ENCODE measurements around the gene VPS26C. TPM values are rescaled to one million over a fixed set of nuclear protein-coding genes. Genes with fewer than 3 reads are reported as not detected.
A peak's percentile ranks its signal among the peaks of the same experiment; 100 is the strongest.
"Not testable (repeated sequence)": the region's sequence is repeated elsewhere in the genome, so short reads cannot be mapped to it uniquely, and the experiment has no call there.

Gene VPS26C
- total RNA-seq (10 to 100 TPM; 32.7 to 58.4 (median 46.8) TPM), polyA plus RNA-seq (10 to 100 TPM; 29.6 to 78.2 (median 52.5) TPM)
- long read RNA-seq, donor 1, transcript VPS26C-201 (8 exons, 3,256 nt) = major isoform, 9 of 21 reads
- long read RNA-seq, donor 1, partial matches to known transcripts = 0 of 21 reads
- long read RNA-seq, donor 1, other reads (novel, unspliced or antisense) = 6 of 21 reads
- long read RNA-seq, donor 2, transcript VPS26C-209 (9 exons, 1,013 nt) = minor isoform, 11 of 82 reads
- long read RNA-seq, donor 2, transcript VPS26C-201 (8 exons, 3,256 nt) = major isoform, 38 of 82 reads
- long read RNA-seq, donor 2, partial matches to known transcripts = 9 of 82 reads
- long read RNA-seq, donor 2, other reads (novel, unspliced or antisense) = 19 of 82 reads

DNA sequence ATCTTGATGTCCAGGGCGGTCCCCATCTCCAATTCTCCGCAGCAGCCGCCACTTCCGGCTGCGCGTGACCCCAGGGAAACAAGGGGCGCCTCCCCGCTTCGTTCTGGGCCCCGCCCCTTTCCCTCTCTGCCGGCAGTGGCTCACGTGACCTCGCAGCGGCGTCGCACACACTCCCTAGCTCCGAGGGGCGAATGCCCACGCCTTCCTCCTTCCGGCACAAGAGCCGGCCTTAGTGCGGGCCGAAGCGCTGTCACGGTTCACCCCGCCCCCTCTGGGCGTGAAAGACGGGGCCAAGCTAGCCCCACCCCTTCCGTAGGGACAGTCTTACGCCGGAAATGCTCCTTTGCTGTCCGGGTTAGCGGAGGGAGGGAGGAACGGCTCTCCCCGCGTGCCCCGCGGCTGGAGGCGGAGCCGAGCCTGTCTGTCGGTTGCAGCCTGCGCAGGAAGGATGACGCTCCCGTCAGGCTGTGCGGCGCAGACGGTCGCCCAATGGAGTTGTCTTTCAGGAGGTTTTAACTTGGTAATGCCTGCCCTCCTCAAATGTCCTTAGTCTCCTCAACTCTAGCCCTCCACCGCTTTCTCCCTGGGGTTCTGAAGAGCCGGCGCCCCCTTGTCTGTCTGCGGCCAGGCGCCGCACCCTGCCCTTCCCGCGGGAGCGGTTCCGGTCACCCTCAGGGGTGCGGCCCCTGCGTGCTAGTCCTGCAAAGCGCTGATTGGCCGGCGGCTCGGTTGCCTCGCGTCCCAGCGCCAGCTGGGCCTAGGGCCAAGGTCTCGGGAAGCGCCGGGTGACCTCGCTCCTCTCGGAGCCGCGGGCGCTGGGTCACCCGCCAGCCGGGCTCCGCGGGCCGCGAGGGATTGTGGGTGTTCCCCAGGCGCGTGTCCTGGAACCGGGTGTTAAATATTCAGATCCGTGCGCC, at the start of gene VPS26C:
VPS26C (minus strand) TSS at position 66 of the 917 bp plus-strand sequence; CDS start at position 26, 40 bp downstream.
- H3K4me1 ChIP-seq = peaks cover 40% of the 10 kb centered on the region

DNA sequence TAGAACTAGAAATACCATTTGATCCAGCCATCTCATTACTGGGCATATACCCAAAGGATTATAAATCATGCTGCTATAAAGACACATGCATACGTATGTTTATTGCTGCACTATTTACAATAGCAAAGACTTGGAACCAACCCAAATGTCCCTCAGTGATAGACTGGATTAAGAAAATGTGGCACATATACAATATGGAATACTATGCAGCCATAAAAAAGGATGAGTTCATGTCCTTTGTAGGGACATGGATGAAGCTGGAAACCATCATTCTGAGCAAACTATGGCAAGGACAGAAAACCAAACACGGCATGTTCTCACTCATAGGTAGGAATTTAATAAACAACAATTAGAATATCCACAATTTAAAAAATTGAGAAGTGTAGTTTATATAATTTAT, 48.9 kb upstream of the VPS26C start:
- 70 to 82% (median 81%) methylated on average over 2 of the region's 2 CpGs for WGBS, 3 donors
- H3K4me1 ChIP-seq; H3K27me3 ChIP-seq (ENCODE audit: insufficient read depth in 3 of 3, low read length in 2 of 3); H3K27ac ChIP-seq; DNase-seq; H3K36me3 ChIP-seq (ENCODE audit: insufficient read depth in 1 of 2, low read depth in 1 of 2); ATAC-seq; H3K4me3 ChIP-seq; intact Hi-C loops (cut with DNase I): not testable (repeated sequence)
- peaks cover 25% of the 10 kb centered on the region for H3K9me3 ChIP-seq

More for the DNA sequence above, at the start of gene VPS26C:
- Histone ChIP-seq H3K27me3 (ENCODE audit: insufficient read depth in 3 of 3, low read length in 2 of 3) (no peaks in the 10 kb centered on the region), H3K36me3 (ENCODE audit: insufficient read depth in 1 of 2, low read depth in 1 of 2) (peaks cover 0 to 2% of the 10 kb centered on the region in 2 donors), H3K27ac (peak within 1 kb of the TSS; percentile 95), H3K9me3 (no peaks in the 10 kb centered on the region), H3K4me3 (peak within 1 kb of the TSS; percentile 96)
- peak; percentile 91 to 94 (median 93) for ATAC-seq
- peak; percentile 98 to 99 for DNase-seq
- 0% methylated on average over 83 to 86 of the region's 86 CpGs for WGBS, 3 donors
- intact Hi-C loops (cut with DNase I) = loop anchor here (1.0 to 5.0 kb wide), 5 partner anchors 45 to 295 kb away; partner anchors contain the start of gene DYRK1A (in 1 of the 2)
- no peak for TF ChIP-seq CTCF (IDR thresholded peaks at IDR 0.05)

- WGBS, 3 donors = 74 to 79% (median 77%) methylated on average over 4 of the region's 4 CpGs
Measured at GRCh38 chr21:37300114-37300751, 33.1 kb upstream of the VPS26C start.

GRCh38 chr21:37297364-37297763, 30.2 kb upstream of the VPS26C start:
- Histone ChIP-seq H3K4me1 (no peaks in the 10 kb centered on the region), H3K9me3 (no peaks in the 10 kb centered on the region), H3K4me3 (no peak overlapping the region), H3K27ac (no peak overlapping the region), H3K27me3 (ENCODE audit: insufficient read depth in 3 of 3, low read length in 2 of 3) (no peaks in the 10 kb centered on the region), H3K36me3 (ENCODE audit: insufficient read depth in 1 of 2, low read depth in 1 of 2) (no peaks in the 10 kb centered on the region)
- ATAC-seq = no peak
- 52 to 57% (median 52%) methylated on average over 7 of the region's 7 CpGs for WGBS, 3 donors
- DNase-seq = no peak
- intact Hi-C loops (cut with DNase I) = no loop called here
- no peak for TF ChIP-seq CTCF (IDR thresholded peaks at IDR 0.05)

More at GRCh38 chr21:37300114-37300751, 33.1 kb upstream of the VPS26C start:
- ATAC-seq (no peak), DNase-seq (no peak)
- intact Hi-C loops (cut with DNase I) = no loop called here
- no peak for TF ChIP-seq CTCF (IDR thresholded peaks at IDR 0.05)
- no peak overlapping the region for H3K4me3 ChIP-seq
- no peaks in the 10 kb centered on the region for H3K36me3 ChIP-seq (ENCODE audit: insufficient read depth in 1 of 2, low read depth in 1 of 2)
- H3K4me1 ChIP-seq = no peaks in the 10 kb centered on the region
- no peaks in the 10 kb centered on the region for H3K9me3 ChIP-seq
- no peaks in the 10 kb centered on the region for H3K27me3 ChIP-seq (ENCODE audit: insufficient read depth in 3 of 3, low read length in 2 of 3)
- H3K27ac ChIP-seq = no peak overlapping the region

Data from psoas muscle (tissue), 8 donors.